Measurements from ENCODE around the gene ANAPC16.

ANAPC16 gene

GRCh38 chr10:72260239-72260975 is 44.6 kb downstream of the ANAPC16 start:
- H3K4me1 ChIP-seq: peaks cover 42% of the 10 kb centered on the region
- H2AFZ ChIP-seq: peak overlapping the region; percentile 89
- H3K79me2 ChIP-seq: no peaks in the 10 kb centered on the region
- peak overlapping the region; percentile 98 for H3K4me2 ChIP-seq (ENCODE audit: low read length)
- H3K27ac ChIP-seq: peak overlapping the region; percentile 89
- H3K36me3 ChIP-seq (ENCODE audit: control insufficient read depth, insufficient read depth, low read length): no peaks in the 10 kb centered on the region
- H3K27me3 ChIP-seq (ENCODE audit: control insufficient read depth, insufficient read depth, low read length): no peaks in the 10 kb centered on the region
- H3K4me3 ChIP-seq (ENCODE audit: low read depth, low read length): peak overlapping the region; percentile 61
- no peak overlapping the region for H3K9ac ChIP-seq
- no peak for TF ChIP-seq CTCF (IDR thresholded peaks at IDR 0.05)
- H3K9me3 ChIP-seq (ENCODE audit: control insufficient read depth, low read length): no peaks in the 10 kb centered on the region

- Histone ChIP-seq H3K4me2 (ENCODE audit: low read length) (peak overlapping the region; percentile 98), H3K4me1 (peaks cover 38% of the 10 kb centered on the region), H3K27me3 (ENCODE audit: control insufficient read depth, insufficient read depth, low read length) (no peaks in the 10 kb centered on the region), H3K4me3 (ENCODE audit: low read depth, low read length) (peak overlapping the region; percentile 61), H3K9me3 (ENCODE audit: control insufficient read depth, low read length) (no peaks in the 10 kb centered on the region), H3K27ac (peak overlapping the region; percentile 89), H3K79me2 (no peaks in the 10 kb centered on the region), H3K36me3 (ENCODE audit: control insufficient read depth, insufficient read depth, low read length) (no peaks in the 10 kb centered on the region), H2AFZ (peak overlapping the region; percentile 89), H3K9ac (peak overlapping the region; percentile 30)
- no peak for TF ChIP-seq CTCF (IDR thresholded peaks at IDR 0.05)
Measured at GRCh38 chr10:72260976-72261783, 45.4 kb downstream of the ANAPC16 start.

GRCh38 chr10:72261784-72262404 is 46.1 kb downstream of the ANAPC16 start:
- Histone ChIP-seq H2AFZ (peak overlapping the region; percentile 89), H3K9ac (no peak overlapping the region), H3K79me2 (no peaks in the 10 kb centered on the region), H3K36me3 (ENCODE audit: control insufficient read depth, insufficient read depth, low read length) (no peaks in the 10 kb centered on the region), H3K4me3 (ENCODE audit: low read depth, low read length) (peak overlapping the region; percentile 61), H3K4me2 (ENCODE audit: low read length) (peak overlapping the region; percentile 98), H3K4me1 (peaks cover 38% of the 10 kb centered on the region), H3K27me3 (ENCODE audit: control insufficient read depth, insufficient read depth, low read length) (no peaks in the 10 kb centered on the region), H3K27ac (peak overlapping the region; percentile 89), H3K9me3 (ENCODE audit: control insufficient read depth, low read length) (no peaks in the 10 kb centered on the region)
- TF ChIP-seq CTCF (IDR thresholded peaks at IDR 0.05): no peak

- peak overlapping the region; percentile 70 for H3K27ac ChIP-seq
- peak overlapping the region; percentile 63 for H3K4me2 ChIP-seq (ENCODE audit: low read length)
- no peaks in the 10 kb centered on the region for H3K27me3 ChIP-seq (ENCODE audit: control insufficient read depth, insufficient read depth, low read length)
- peaks cover 32% of the 10 kb centered on the region for H3K4me1 ChIP-seq
- H3K9me3 ChIP-seq (ENCODE audit: control insufficient read depth, low read length): no peaks in the 10 kb centered on the region
- H3K4me3 ChIP-seq (ENCODE audit: low read depth, low read length): no peak overlapping the region
- H3K9ac ChIP-seq: no peak overlapping the region
- TF ChIP-seq CTCF (IDR thresholded peaks at IDR 0.05): no peak
- H2AFZ ChIP-seq: peak overlapping the region; percentile 64
- H3K79me2 ChIP-seq: no peaks in the 10 kb centered on the region
- no peaks in the 10 kb centered on the region for H3K36me3 ChIP-seq (ENCODE audit: control insufficient read depth, insufficient read depth, low read length)
Measured at GRCh38 chr10:72263613-72264241, 47.9 kb downstream of the ANAPC16 start.
